Melanocyte of skin (primary cell): Measurements from ENCODE around the gene TBC1D5. TPM values are rescaled to one million over a fixed set of nuclear protein-coding genes. Genes with fewer than 3 reads are reported as not detected.

ENCODE experiments used
- small RNA-seq, 2 donors: library from RNA; depleted of rRNA; stranded (forward); fragments of <200 nt; gene quantifications; one replicate each; pipeline ENCODE3, GENCODE V24; 2012
- total RNA-seq, 2 donors: library from RNA; depleted of rRNA; stranded (reverse); fragments of >200 nt; gene quantifications; 2 replicates each; pipeline ENCODE4 v1.2.3, GENCODE V29; 2012

TBC1D5 gene, protein sequence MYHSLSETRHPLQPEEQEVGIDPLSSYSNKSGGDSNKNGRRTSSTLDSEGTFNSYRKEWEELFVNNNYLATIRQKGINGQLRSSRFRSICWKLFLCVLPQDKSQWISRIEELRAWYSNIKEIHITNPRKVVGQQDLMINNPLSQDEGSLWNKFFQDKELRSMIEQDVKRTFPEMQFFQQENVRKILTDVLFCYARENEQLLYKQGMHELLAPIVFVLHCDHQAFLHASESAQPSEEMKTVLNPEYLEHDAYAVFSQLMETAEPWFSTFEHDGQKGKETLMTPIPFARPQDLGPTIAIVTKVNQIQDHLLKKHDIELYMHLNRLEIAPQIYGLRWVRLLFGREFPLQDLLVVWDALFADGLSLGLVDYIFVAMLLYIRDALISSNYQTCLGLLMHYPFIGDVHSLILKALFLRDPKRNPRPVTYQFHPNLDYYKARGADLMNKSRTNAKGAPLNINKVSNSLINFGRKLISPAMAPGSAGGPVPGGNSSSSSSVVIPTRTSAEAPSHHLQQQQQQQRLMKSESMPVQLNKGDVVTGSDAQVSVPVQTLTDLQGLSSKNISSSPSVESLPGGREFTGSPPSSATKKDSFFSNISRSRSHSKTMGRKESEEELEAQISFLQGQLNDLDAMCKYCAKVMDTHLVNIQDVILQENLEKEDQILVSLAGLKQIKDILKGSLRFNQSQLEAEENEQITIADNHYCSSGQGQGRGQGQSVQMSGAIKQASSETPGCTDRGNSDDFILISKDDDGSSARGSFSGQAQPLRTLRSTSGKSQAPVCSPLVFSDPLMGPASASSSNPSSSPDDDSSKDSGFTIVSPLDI
- 10 to 100 TPM; 51.0 to 76.1 TPM for total RNA-seq

DNA sequence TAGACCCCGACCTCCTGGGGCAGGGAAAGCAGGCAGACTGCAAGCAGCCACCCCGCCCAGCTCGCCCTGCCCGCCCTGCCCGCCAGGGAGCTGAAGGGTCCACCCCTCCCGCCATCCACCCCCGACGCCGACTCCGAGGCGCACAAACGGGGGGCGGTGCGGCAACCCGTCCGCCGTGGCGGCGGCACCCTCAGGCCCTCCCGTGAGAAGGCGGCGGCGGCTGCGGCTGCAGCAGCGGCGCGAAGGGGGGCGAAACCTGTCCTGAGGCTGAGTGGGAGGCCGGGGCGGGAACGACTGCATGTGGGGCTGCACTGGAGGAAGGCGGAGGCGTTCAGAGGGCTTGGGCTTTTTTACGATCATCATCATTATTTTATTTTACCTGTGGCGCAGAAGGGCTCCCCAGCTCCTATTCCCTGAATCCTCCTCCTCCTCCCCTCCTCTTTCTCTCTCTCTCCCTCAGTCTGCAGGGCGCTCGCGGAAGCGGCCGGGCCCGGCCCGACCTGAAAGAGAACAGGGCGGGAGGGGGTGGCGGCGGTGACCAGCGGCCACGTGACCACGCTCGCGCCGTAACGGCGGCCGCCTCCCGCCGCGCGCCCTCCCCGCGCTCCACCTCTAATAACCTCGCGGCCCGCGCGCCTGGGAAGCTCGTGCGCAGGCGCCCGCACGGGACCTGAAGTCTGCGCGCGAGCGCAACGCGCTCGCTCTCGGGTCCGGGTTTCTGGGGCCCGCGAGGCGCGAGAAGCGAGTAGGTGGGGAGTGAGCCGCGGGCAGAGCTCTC is at the start of gene TBC1D5:
TBC1D5 (minus strand) TSS at position 530 of the 778 bp plus-strand sequence. CDS start 234,061 bp downstream, outside the sequence.

Small RNA genes within 50 kb of the gene (small RNA-seq; reads per million reads assigned to genes)
- gene AC104451.1, result 0 reads per million in 2 donors
- gene RNU7-10P, result 7.1 to 11.8 reads per million in 2 donors
